GM12878 (cell line): ENCODE data around the gene HMGCL. TPM values are rescaled to one million over a fixed set of nuclear protein-coding genes. Genes with fewer than 3 reads are reported as not detected.

Experiments used
- ATAC-seq: fragments of 200-7000 bp; cut with Tn5 transposase; 3 replicates; pipeline ENCODE4 v1.9.1; 2020; ENCODE audit warnings: mild to moderate bottlenecking, moderate library complexity
- BruUV-seq: library from RNA; stranded (reverse); fragments of 400-500 nt; replicated peaks from 2 replicates; lab custom pipeline; 2021; lab: Mats Ljungman, UMichigan
- CTCF ChIA-PET: fragments of 300-600 bp; sonication (Branson Sonifier 250); formaldehyde crosslinking; extraction: SDS; loops from one replicate; lab custom pipeline; 2021; ENCODE audit warnings: inconsistent platforms; lab: Yijun Ruan, JAX
- POLR2A ChIA-PET: fragments of 350-600 bp; formaldehyde crosslinking; extraction: SDS; loops from one replicate; lab custom pipeline; 2021; ENCODE audit warnings: inconsistent platforms; lab: Charles Lee
- RAD21 ChIA-PET: fragments of 300-600 bp; sonication (Branson Sonifier 250); formaldehyde crosslinking; loops from one replicate; lab custom pipeline; 2023; ENCODE audit warnings: antibody characterized with exemption; ENCODE audit not compliant: unreplicated experiment; lab: Charles Lee
- SMC1A ChIA-PET: fragments of 300-600 bp; sonication (Branson Sonifier 250); formaldehyde crosslinking; loops from one replicate; lab custom pipeline; 2023; ENCODE audit not compliant: unreplicated experiment, uncharacterized antibody; lab: Charles Lee
- DNase-seq: peaks from one replicate; pipeline ENCODE4 v3.0.0-alpha.2; 2011; ENCODE audit warnings: low read depth, low spot score
- FAIRE-seq: peaks from 3 replicates; lab custom pipeline; 2011; peaks lifted over from hg19 to GRCh38; lab: Jason Lieb, UNC
- H2AFZ ChIP-seq: 2 replicates; pipeline ENCODE4 v1.6.0; 2011; ENCODE audit warnings: low read depth, low read length, control low read depth; ENCODE audit not compliant: control insufficient read depth
- H3K27ac ChIP-seq: 2 replicates; pipeline ENCODE4 v1.5.1; 2011; ENCODE audit warnings: control low read depth; ENCODE audit not compliant: control insufficient read depth, insufficient read depth
- H3K27me3 ChIP-seq, 2 experiments: replicated peaks in 1 of 2; 2 replicates each; pipeline versions ENCODE4 v1.6.0 to v1.6.1; 2011; ENCODE audit warnings: low read length in 1 of 2; ENCODE audit not compliant: control insufficient read depth in 2 of 2, insufficient read depth in 2 of 2
- H3K36me3 ChIP-seq, 2 experiments: 2 replicates each; pipeline ENCODE4 v1.5.1; 2011; ENCODE audit warnings: low read length in 1 of 2; ENCODE audit not compliant: control insufficient read depth in 2 of 2, insufficient read depth in 2 of 2
- H3K4me1 ChIP-seq: 2 replicates; pipeline ENCODE4 v1.6.1; 2011; ENCODE audit warnings: mild to moderate bottlenecking, low read length, moderate library complexity, mixed read lengths; ENCODE audit not compliant: control insufficient read depth, insufficient read depth
- H3K4me2 ChIP-seq: 2 replicates; pipeline ENCODE4 v1.6.0; 2011; ENCODE audit warnings: control low read depth; ENCODE audit not compliant: control insufficient read depth, insufficient read depth
- H3K4me3 ChIP-seq: fragments of 200-600 bp; sonication (generic); 2 replicates; pipeline ENCODE4 v1.5.1; 2016
- H3K79me2 ChIP-seq: 2 replicates; pipeline ENCODE4 v1.6.0; 2011; ENCODE audit warnings: low read length; ENCODE audit not compliant: control insufficient read depth, insufficient read depth
- H3K9ac ChIP-seq: 2 replicates; pipeline ENCODE4 v1.8.0; 2011; ENCODE audit warnings: low read length, control low read depth, mixed read lengths; ENCODE audit not compliant: control insufficient read depth, insufficient read depth
- H3K9me3 ChIP-seq: replicated peaks from 3 replicates; pipeline ENCODE4 v1.5.1; 2011; ENCODE audit warnings: mild to moderate bottlenecking, low read length; ENCODE audit not compliant: control insufficient read depth, insufficient read depth
- H4K20me1 ChIP-seq: 2 replicates; pipeline ENCODE4 v1.6.0; 2011; ENCODE audit not compliant: control insufficient read depth, insufficient read depth
- CBX3 ChIP-seq: fragments of 200-600 bp; sonication (generic); IDR thresholded peaks from 2 replicates; pipeline ENCODE4 v1.6.1; 2016; ENCODE audit warnings: low read depth, borderline replicate concordance
- ESRRA ChIP-seq: IDR thresholded peaks from 2 replicates; pipeline ENCODE4 v1.6.1; 2012; ENCODE audit warnings: mild to moderate bottlenecking, low read length, improper control_type of control experiment
- HDAC2 ChIP-seq: fragments of 200-600 bp; sonication (generic); IDR thresholded peaks from 2 replicates; pipeline ENCODE4 v1.6.1; 2017
- KLF5 ChIP-seq: fragments of 450-650 bp; IDR thresholded peaks from 2 replicates; pipeline ENCODE4 v1.6.1; 2014; ENCODE audit warnings: mild to moderate bottlenecking; ENCODE audit not compliant: partially characterized antibody
- MTA2 ChIP-seq: fragments of 450-650 bp; IDR thresholded peaks from 2 replicates; pipeline ENCODE4 v1.6.1; 2016; ENCODE audit warnings: low read depth, mild to moderate bottlenecking, moderate library complexity
- NBN ChIP-seq: fragments of 450-650 bp; IDR thresholded peaks from 2 replicates; pipeline ENCODE4 v1.6.1; 2016
- NFYA ChIP-seq: IDR thresholded peaks from 2 replicates; pipeline ENCODE4 v1.6.1; 2011; ENCODE audit warnings: low read depth, mild to moderate bottlenecking, low read length, improper control_type of control experiment, borderline replicate concordance
- NR2C1 ChIP-seq: fragments of 450-650 bp; IDR thresholded peaks from 2 replicates; pipeline ENCODE4 v1.6.1; 2017; ENCODE audit warnings: antibody characterized with exemption, mild to moderate bottlenecking, moderate library complexity
- PML ChIP-seq: IDR thresholded peaks from 2 replicates; pipeline ENCODE4 v1.6.1; 2012; ENCODE audit warnings: low read length, inconsistent platforms
- POLR2AphosphoS2 ChIP-seq: IDR thresholded peaks from 2 replicates; pipeline ENCODE4 v1.6.1; 2011; ENCODE audit warnings: low read depth, mild to moderate bottlenecking, low read length, improper control_type of control experiment, moderate library complexity
- RB1 ChIP-seq: fragments of 450-650 bp; formaldehyde crosslinking; IDR thresholded peaks from 2 replicates; pipeline ENCODE4 v1.6.1; 2017; ENCODE audit warnings: mild to moderate bottlenecking, borderline replicate concordance
- SMARCA5 ChIP-seq: fragments of 450-650 bp; IDR thresholded peaks from 2 replicates; pipeline ENCODE4 v1.6.1; 2017; ENCODE audit warnings: mild to moderate bottlenecking
- STAT3 ChIP-seq: IDR thresholded peaks from 2 replicates; pipeline ENCODE4 v1.6.1; 2011; ENCODE audit warnings: low read depth, low read length, improper control_type of control experiment
- TBL1XR1 ChIP-seq: IDR thresholded peaks from 2 replicates; pipeline ENCODE4 v1.6.1; 2012; ENCODE audit warnings: low read depth, low read length, improper control_type of control experiment
- YY1 ChIP-seq: IDR thresholded peaks from 2 replicates; pipeline ENCODE4 v1.6.1; 2011; ENCODE audit warnings: low read depth, mild to moderate bottlenecking, low read length
- WGBS: methylation state at CpG from one replicate; pipeline ENCODE4 v1.1.6; 2016; ENCODE audit warnings: low lambda C conversion rate; ENCODE audit not compliant: insufficient replicate concordance, insufficient coverage; ENCODE audit errors: missing lambda C conversion rate; 5-methylcytosine and 5-hydroxymethylcytosine counted together
- in situ Hi-C: fragments of 300-500 bp; cut with MboI; formaldehyde crosslinking; loops from 9 replicates; pipeline ENCODE4 v1.14.3; 2018; ENCODE audit warnings: mixed read lengths
- intact Hi-C: fragments of 100-400 bp; cut with micrococcal nuclease; formaldehyde crosslinking; loops from one replicate; pipeline ENCODE4 v1.14.2; 2022; ENCODE audit not compliant: unreplicated experiment
- polyA plus RNA-seq, 11 experiments: library from polyadenylated mRNA; depleted of rRNA in 4 of 11; unstranded in 6 of 11; stranded (reverse) in 5 of 11; fragments of >200 nt; fragmentation: Nextera tagmentation in 4 of 11; fragmentation: Illumina TruSeq in 1 of 11; extraction: Ambion mirVana in 4 of 11; extraction: Trizol in 1 of 11; gene quantifications; 1 replicate in 1 of 11; 2 replicates in 10 of 11; pipeline versions ENCODE4 v1.2.1 to v1.2.3, GENCODE V29; 2011 to 2016; ENCODE audit warnings: inconsistent platforms in 2 of 11, missing spikeins in 2 of 11, low read depth in 1 of 11
- total RNA-seq, 4 experiments: library from RNA; depleted of rRNA in 3 of 4; stranded (reverse); fragments of >200 nt in 3 of 4; fragmentation: Illumina TruSeq in 1 of 4; extraction: Trizol in 1 of 4; gene quantifications; 2 replicates each; pipeline versions ENCODE4 v1.2.1 to v1.2.3, GENCODE V29; 2013 to 2021
- TF ChIP-seq, protein P1 (sequence below): fragments of 450-650 bp; IDR thresholded peaks from 2 replicates; pipeline ENCODE4 v1.6.1; 2017; ENCODE audit warnings: mild to moderate bottlenecking, moderate library complexity
- TF ChIP-seq, protein P2 (sequence below): IDR thresholded peaks from 2 replicates; pipeline ENCODE4 v1.6.1; 2011; ENCODE audit warnings: low read depth, mild to moderate bottlenecking, low read length, moderate library complexity, borderline replicate concordance; ENCODE audit errors: extremely low read depth
- TF ChIP-seq, protein P3 (sequence below): IDR thresholded peaks from 2 replicates; pipeline ENCODE4 v1.6.1; 2012; ENCODE audit warnings: mild to moderate bottlenecking, low read depth, low read length

Gene HMGCL
- total and polyA plus RNA-seq, 10 of the 15 experiments (the other 5 are each of a cell fraction or from before 2014, with no cell fraction given): 29.4 to 127 (median 36.4) TPM

DNA sequence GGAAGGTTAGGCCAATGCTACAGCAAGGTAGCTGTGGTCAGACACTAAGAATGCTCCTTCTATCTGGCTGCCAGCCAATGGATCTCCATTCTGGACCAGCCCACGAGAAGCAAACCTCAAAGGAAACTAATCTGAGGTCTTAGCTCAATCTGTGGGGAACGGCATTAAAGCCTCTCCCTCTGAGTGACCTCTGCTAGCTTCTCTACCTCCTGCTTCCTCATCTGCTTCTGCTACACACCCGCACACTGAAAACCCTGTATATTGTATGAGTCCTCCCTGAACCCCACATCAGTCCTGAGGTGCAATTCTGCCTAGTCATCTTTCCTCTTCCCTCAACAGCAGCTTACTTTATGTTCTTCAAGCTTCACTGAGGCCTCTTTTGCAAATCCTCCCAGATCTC lies 17.8 kb downstream of the HMGCL start:
- no peak overlapping the region for H3K27ac ChIP-seq
- H2AFZ ChIP-seq: no peak overlapping the region
- no peaks in the 10 kb centered on the region for H3K9me3 ChIP-seq
- BruUV-seq: no TSS peak
- no peaks in the 10 kb centered on the region for H4K20me1 ChIP-seq
- H3K9ac ChIP-seq: no peak overlapping the region
- POLR2A ChIA-PET: interaction anchor here (0.6 to 1.2 kb wide), 3 partner anchors 16 to 18 kb away, joined by 3 to 5 read pairs (median 3); partner anchors contain the start of gene HMGCL
- peaks cover 31% of the 10 kb centered on the region for H3K4me1 ChIP-seq
- H3K36me3 ChIP-seq: peaks cover 0 to 8% of the 10 kb centered on the region in 2 experiments; a peak in 2 of 4 replicates
- no peak overlapping the region for H3K4me2 ChIP-seq
- RAD21 ChIA-PET: interaction anchor here (0.6 to 1.5 kb wide), 3 partner anchors 80 to 204 kb away, joined by 3 to 6 read pairs (median 4); no protein-coding TSS in a partner anchor
- FAIRE-seq: no peak
- CTCF ChIA-PET: interaction anchor here (0.8 to 7.5 kb wide), 5 partner anchors 32 to 110 kb away, joined by 3 to 109 read pairs (median 63); partner anchors contain the start of gene PITHD1
- in situ Hi-C loops: loop anchor here (5.0 to 10.0 kb wide), 2 partner anchors 57 to 110 kb away; partner anchors contain the start of gene FUCA1
- intact Hi-C loops: no loop called here
- no peaks in the 10 kb centered on the region for H3K79me2 ChIP-seq
- SMC1A ChIA-PET: interaction anchor here (1.0 to 6.9 kb wide), 8 partner anchors 9 to 109 kb away, joined by 3 to 117 read pairs (median 4); no protein-coding TSS in a partner anchor
- ATAC-seq: no peak
- H3K4me3 ChIP-seq: no peak overlapping the region
- 79% methylated on average over 3 of the region's 3 CpGs for WGBS
- DNase-seq: no peak
- H3K27me3 ChIP-seq: no peaks in the 10 kb centered on the region
- TF ChIP-seq SMARCA5: no peak
- no peak for TF ChIP-seq POLR2AphosphoS2
- TF ChIP-seq NFYA: no peak
- TF ChIP-seq TBL1XR1: no peak
- no peak for TF ChIP-seq RB1
- TF ChIP-seq CBX3: no peak
- TF ChIP-seq, protein P1, sequence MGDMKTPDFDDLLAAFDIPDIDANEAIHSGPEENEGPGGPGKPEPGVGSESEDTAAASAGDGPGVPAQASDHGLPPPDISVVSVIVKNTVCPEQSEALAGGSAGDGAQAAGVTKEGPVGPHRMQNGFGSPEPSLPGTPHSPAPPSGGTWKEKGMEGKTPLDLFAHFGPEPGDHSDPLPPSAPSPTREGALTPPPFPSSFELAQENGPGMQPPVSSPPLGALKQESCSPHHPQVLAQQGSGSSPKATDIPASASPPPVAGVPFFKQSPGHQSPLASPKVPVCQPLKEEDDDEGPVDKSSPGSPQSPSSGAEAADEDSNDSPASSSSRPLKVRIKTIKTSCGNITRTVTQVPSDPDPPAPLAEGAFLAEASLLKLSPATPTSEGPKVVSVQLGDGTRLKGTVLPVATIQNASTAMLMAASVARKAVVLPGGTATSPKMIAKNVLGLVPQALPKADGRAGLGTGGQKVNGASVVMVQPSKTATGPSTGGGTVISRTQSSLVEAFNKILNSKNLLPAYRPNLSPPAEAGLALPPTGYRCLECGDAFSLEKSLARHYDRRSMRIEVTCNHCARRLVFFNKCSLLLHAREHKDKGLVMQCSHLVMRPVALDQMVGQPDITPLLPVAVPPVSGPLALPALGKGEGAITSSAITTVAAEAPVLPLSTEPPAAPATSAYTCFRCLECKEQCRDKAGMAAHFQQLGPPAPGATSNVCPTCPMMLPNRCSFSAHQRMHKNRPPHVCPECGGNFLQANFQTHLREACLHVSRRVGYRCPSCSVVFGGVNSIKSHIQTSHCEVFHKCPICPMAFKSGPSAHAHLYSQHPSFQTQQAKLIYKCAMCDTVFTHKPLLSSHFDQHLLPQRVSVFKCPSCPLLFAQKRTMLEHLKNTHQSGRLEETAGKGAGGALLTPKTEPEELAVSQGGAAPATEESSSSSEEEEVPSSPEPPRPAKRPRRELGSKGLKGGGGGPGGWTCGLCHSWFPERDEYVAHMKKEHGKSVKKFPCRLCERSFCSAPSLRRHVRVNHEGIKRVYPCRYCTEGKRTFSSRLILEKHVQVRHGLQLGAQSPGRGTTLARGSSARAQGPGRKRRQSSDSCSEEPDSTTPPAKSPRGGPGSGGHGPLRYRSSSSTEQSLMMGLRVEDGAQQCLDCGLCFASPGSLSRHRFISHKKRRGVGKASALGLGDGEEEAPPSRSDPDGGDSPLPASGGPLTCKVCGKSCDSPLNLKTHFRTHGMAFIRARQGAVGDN: no peak
- no peak for TF ChIP-seq KLF5
- TF ChIP-seq STAT3: no peak
- TF ChIP-seq PML: no peak
- no peak for TF ChIP-seq HDAC2
- TF ChIP-seq, protein P2, sequence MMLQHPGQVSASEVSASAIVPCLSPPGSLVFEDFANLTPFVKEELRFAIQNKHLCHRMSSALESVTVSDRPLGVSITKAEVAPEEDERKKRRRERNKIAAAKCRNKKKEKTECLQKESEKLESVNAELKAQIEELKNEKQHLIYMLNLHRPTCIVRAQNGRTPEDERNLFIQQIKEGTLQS: no peak
- no peak for TF ChIP-seq MTA2
- no peak for TF ChIP-seq ESRRA
- no peak for TF ChIP-seq NR2C1
- TF ChIP-seq, protein P3, sequence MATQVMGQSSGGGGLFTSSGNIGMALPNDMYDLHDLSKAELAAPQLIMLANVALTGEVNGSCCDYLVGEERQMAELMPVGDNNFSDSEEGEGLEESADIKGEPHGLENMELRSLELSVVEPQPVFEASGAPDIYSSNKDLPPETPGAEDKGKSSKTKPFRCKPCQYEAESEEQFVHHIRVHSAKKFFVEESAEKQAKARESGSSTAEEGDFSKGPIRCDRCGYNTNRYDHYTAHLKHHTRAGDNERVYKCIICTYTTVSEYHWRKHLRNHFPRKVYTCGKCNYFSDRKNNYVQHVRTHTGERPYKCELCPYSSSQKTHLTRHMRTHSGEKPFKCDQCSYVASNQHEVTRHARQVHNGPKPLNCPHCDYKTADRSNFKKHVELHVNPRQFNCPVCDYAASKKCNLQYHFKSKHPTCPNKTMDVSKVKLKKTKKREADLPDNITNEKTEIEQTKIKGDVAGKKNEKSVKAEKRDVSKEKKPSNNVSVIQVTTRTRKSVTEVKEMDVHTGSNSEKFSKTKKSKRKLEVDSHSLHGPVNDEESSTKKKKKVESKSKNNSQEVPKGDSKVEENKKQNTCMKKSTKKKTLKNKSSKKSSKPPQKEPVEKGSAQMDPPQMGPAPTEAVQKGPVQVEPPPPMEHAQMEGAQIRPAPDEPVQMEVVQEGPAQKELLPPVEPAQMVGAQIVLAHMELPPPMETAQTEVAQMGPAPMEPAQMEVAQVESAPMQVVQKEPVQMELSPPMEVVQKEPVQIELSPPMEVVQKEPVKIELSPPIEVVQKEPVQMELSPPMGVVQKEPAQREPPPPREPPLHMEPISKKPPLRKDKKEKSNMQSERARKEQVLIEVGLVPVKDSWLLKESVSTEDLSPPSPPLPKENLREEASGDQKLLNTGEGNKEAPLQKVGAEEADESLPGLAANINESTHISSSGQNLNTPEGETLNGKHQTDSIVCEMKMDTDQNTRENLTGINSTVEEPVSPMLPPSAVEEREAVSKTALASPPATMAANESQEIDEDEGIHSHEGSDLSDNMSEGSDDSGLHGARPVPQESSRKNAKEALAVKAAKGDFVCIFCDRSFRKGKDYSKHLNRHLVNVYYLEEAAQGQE: no peak
- TF ChIP-seq NBN: no peak
- no peak for TF ChIP-seq YY1
